IPS DF 19.7 (cell line): ENCODE measurements around the gene IRF5.
"Not testable (repeated sequence)": the region's sequence is repeated elsewhere in the genome, so short reads cannot be mapped to it uniquely, and the experiment has no call there.

ENCODE experiments used
- DNase-seq: peaks from one replicate; pipeline ENCODE4 v3.0.0-alpha.2; 2013; ENCODE audit warnings: low read depth, low spot score

Gene IRF5

DNA sequence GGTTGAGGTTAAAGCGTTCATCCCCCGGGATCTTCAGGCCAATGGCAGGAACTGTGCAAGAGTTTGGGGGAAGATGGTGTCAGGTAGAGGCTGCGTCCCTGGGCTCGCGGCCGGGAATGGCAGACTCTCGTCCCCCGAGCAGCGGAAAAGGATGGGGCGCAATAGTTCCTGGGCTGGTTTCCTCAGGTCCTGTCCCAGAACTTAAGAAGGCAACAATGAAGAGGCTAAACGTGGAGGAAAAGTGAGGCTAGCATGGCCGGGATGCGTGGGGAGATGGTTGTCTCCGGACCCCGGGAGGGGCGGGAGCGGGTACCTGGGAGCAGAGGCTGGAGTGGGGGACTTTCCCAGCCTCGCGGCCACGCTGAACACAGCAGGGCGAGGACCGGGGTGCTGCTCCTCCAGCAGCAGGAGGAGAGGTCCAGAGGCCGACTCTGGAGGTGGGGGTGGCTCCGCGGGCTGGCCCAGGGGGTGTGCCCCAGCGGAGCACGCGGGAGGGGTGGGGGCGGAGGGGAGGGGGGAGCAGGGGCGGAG lies 882 bp downstream of the IRF5 start:
- no peak for DNase-seq

DNA sequence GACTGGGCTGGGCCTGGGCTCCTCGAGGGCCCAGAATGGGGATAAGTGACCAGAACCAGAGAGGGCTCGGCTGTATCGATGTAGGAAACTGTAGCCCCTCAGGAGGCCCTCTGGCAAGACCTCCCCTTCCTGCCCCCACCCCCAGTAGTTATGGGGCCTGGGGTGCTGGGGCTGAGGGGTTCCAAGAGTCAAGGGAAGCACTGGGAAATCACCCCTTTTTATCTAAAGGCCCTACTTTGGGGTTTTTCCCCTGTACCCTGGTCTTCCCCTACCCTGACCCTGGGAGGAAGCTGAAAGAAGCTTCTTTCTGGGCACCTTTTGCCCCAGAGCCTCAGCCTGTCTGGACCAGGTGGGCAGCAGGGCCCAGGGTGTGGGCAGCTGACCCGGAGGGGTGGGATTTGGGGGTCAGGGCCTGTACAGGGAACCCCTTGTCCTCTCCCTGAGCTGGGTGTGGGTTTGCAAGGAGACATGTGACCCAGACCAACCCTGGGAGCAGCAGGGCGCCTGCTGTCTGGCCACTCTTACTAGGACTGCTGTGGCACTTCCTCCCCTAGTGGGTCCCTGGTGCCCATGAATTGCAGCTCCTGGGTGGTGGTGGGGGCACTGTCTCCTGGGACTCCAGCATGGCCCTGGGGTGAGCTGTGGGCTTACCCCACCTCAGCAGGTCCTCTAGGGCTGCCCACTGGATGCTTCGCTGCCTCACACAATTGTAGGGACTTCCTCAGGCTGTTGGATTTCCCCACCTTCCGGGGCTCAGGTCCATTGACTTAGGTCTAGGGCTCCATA lies 1.5 kb downstream of the IRF5 start:
- no peak for DNase-seq

DNA sequence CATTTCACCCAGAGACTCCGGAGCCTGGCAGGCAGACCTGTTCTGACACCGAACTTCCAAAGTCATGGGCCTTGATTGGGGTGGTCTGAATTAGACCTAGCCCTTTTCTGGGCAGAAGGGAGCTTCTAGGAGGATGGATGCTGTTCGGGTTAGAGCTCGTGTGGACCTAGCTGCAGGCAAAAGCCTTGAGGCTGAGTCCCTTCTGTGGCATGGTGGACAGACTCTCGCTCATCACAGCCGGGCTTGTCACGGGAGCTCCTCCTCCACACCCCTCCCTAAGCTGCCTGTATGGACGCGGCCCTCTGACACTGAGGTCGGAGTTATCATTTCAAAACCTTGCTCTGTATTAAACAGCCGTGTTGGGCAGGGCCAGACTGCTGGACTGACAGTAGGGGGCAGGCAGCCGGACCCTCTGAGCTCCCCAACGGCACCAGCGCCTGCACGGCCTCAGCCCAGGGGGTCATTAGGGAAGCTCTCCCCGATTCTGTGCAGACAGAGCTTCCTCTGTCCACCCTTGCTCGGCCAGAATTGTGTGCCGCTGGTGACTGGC lies 2.2 kb downstream of the IRF5 start:
- no peak for DNase-seq

DNA sequence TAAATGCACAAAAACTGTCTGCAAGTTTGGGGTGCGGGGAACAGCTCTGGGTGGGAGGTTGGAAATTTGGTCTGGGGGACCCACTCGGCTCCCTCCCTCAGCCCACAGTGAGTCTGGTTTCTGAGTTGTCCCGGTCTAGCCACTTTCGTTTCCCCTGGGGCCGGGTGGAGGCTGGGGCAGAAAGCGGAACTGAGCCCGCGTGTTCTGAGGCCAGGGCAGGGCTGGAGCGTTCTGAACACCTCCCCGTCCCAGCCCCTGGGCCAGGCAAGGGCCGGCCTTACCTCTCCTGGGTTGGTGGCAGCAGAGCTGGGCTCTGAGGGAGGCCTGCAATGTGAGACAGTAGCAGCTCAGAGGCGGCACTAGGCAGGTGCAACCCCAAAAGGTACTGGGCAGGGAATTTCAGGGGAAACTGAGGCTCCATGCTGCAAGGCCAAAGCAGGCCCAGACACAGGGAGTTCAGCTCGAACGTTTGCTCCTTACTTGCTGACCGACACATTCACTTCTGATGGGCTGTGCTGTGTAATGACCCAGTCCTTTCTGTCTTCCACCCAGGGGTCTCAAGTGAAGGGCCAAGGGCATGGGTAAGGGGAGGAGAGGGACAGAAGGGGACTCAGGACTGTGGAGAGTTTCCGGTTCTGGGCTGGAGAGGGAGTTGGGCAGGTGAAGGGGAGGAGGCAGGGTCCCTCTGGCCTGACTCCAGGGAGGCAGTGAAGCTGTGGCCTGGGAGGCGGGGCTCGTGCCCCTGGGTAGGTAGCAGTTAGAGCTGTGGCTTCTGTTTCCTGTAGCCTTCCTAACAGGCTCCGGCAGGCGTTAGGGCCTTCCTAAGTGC lies 3.0 kb downstream of the IRF5 start:
- no peak for DNase-seq

DNA sequence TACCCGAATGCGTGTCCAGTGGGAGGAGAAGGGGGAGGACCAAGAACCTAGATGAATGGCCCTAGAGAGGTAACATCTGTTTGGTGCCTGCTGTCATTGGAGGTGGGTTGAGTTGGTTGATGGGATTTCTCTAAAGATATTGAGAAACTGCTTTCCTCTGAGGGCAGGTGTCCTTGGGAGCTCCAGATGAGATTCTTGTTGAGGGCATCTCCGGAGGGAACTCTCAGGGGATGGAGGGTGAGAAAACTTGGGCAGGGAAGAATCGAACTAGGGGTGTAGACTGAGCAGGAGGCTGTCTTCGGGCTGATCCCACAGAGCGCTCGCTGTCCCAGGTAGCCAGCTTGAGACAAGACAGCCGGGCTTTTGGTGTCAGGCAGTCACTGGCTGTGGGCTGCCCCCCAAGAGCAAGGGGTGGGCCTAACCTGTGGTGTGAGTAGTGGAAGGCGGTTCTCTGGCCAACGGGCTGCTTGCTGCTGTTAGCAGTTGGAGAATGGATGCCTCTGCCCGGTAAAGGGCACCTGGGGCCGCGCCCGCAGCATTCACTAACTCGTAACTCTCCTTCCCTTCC lies 3.7 kb downstream of the IRF5 start:
- no peak for DNase-seq

DNA sequence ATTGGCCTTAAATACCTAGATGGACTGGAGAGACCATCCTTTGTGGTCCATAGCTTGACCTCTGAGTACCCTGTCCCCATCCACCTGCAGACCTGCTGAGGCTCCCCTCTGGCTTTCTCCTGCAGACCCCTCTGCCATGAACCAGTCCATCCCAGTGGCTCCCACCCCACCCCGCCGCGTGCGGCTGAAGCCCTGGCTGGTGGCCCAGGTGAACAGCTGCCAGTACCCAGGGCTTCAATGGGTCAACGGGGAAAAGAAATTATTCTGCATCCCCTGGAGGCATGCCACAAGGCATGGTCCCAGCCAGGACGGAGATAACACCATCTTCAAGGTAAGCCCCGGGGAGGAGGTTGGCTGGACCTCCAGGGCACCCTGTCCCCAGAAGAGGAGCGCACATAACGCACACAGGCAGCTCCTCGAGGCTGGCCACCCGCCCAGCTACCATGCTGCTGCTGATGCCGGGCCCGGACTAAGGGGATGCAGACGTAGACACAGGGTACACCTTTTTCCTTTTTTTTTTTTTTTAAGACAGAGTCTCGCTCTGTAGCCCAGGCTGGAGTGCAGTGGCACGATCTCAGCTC lies 4.3 kb downstream of the IRF5 start:
- no peak for DNase-seq

DNA sequence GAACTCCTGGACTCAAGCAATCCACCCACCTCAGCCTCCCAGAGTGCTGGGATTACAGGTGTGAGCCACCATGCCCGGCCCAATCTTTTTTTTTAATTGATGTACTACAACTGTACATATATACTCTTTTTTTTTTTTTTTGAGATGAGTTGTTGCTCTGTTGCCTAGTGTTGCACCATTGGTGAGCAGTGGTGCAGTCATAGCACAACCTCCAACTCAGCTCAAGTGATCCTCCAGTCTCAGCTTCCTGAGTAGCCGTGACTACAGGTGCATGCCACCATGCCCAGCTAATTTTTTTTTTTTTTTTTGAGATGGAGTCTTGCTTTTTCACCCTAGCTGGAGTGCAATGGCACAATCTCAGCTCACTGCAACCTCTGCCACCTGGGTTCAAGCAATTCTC lies 5.5 kb downstream of the IRF5 start:
- not testable (repeated sequence) for DNase-seq

DNA sequence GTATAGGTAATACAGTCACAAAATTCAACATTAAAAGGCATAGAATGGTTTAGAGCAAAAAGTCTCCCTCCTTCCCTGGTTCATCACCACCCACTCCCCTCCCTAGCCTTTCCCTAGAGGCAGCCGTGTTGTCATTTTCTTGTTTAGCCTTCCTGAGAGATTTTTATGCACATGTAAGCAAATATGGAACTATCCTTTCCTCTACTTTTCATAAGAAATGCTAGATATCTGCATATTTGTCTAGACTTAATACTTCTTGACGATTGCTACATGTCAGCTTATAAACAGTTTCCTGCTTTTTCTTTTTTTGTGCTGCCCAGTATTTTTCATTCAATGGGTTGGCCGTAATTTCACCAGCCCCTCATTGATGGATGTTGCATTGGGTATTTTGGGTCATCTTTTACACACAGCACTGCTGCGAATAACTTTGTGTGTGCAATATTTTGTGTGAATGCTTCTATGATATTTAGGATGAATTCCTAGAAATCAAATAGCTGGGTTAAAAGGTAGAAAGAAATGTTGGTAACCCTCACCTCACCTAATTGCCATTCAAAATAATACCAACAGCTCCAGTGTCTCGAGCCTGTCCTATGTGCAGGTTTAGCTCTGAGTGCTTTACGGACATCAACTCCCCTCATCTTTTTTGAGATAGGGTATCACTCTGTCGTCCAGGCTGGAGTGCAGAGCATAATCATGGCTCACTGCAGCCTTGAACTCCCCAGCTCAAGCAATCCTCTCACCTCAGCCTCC lies 6.9 kb downstream of the IRF5 start:
- DNase-seq, result no peak

DNA sequence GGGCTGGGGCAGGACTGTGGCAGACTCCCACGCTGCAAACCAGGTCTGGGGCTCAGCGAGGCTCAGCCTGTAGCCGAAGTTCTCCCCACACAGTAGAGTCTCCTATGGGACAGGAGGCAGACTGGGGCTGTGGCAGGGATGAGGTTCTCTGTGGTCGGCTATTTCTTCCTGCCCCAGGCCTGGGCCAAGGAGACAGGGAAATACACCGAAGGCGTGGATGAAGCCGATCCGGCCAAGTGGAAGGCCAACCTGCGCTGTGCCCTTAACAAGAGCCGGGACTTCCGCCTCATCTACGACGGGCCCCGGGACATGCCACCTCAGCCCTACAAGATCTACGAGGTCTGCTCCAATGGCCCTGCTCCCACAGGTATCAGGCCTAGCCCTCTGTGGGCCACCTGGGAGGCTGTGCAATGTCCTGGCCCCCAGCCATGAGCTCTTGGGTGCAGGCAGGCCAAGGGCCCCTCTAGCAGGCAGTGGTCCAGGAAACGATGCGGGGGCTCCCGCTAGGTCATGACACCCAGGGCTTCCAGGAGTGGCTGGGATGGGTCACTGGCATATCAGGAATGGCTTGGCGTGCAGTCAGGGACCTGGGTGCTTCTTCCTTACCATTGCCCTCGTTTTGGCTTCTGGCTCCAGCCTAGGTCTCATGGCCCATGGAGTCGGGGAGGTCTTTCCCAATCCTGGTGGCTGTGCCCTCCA lies 8.1 kb downstream of the IRF5 start:
- no peak for DNase-seq

DNA sequence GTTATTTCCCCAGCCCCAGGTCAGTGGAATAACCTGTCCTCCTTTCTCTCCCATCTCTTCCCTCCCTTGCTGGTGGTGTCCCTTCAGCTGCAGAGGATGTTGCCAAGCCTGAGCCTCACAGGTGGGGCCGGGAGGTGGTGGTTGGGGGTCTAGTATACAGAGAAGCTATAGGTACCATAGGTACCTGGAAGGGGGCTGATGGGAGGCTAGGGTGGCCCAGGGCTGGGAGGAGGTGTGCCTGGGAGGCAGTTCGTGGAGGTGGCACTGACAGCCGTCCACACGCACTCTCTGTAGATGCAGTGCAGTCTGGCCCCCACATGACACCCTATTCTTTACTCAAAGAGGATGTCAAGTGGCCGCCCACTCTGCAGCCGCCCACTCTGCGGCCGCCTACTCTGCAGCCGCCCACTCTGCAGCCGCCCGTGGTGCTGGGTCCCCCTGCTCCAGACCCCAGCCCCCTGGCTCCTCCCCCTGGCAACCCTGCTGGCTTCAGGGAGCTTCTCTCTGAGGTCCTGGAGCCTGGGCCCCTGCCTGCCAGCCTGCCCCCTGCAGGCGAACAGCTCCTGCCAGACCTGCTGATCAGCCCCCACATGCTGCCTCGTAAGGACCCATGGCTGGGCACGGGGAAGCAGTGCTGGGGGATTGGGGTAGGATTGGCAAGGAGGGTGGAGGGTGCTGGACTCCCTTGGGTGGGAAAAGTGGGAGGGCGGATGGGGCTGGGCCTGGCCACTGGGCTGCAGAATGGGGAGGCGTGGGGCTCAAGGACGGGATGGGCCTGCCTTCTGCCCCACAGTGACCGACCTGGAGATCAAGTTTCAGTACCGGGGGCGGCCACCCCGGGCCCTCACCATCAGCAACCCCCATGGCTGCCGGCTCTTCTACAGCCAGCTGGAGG lies 9.5 kb downstream of the IRF5 start:
- DNase-seq, result no peak

DNA sequence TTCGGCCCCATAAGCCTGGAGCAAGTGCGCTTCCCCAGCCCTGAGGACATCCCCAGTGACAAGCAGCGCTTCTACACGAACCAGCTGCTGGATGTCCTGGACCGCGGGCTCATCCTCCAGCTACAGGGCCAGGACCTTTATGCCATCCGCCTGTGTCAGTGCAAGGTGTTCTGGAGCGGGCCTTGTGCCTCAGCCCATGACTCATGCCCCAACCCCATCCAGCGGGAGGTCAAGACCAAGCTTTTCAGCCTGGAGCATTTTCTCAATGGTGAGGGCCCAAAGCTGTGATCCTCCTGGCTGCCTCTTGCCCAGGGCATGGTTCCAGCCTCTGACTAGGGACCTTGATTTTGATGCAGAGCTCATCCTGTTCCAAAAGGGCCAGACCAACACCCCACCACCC lies 10.1 kb downstream of the IRF5 start:
- DNase-seq, result no peak

DNA sequence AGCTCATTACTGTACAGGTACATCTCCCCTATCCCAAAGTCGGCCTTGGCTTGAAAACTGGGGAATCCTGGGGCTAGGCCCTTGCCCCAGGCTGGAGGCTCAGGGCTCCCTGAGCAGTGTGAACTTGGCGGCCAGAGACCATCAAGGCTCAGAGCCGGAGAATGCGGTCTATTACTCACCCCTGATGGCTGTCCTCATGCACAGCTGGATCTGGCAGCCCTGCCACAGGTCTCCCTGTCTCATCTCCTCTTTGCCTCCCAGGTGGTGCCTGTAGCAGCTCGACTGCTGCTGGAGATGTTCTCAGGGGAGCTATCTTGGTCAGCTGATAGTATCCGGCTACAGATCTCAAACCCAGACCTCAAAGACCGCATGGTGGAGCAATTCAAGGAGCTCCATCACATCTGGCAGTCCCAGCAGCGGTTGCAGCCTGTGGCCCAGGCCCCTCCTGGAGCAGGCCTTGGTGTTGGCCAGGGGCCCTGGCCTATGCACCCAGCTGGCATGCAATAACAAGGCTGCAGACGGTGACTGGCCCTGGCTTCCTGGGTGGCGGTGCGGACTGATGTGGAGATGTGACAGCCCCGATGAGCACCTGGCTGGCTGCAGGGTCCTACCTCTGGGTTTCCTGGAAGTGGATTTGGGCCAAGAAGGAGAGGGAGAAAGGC lies 10.7 kb downstream of the IRF5 start:
- DNase-seq, result no peak

DNA sequence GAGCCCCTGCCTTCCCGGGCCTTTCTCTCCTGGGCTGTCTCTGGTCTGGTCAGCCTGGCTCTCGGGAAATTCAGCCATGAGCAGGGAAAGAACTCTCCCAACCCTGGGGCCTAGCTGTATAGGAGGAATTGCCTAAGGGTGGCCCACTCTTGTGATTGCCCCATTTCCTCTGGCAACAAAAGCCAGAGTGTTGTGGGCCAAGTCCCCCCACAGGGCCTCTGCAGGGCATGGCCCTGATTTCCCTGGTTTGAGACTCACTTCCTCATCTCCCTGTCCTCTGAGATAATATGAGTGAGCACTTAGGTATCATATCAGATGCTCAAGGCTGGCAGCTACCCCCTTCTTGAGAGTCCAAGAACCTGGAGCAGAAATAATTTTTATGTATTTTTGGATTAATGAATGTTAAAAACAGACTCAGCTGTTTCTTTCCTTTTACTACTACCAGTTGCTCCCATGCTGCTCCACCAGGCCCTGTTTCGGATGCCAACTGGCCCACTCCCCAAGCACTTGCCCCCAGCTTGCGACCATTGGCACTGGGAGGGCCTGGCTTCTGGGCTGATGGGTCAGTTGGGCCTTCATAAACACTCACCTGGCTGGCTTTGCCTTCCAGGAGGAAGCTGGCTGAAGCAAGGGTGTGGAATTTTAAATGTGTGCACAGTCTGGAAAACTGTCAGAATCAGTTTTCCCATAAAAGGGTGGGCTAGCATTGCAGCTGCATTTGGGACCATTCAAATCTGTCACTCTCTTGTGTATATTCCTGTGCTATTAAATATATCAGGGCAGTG lies 11.4 kb downstream of the IRF5 start:
- no peak for DNase-seq

DNA sequence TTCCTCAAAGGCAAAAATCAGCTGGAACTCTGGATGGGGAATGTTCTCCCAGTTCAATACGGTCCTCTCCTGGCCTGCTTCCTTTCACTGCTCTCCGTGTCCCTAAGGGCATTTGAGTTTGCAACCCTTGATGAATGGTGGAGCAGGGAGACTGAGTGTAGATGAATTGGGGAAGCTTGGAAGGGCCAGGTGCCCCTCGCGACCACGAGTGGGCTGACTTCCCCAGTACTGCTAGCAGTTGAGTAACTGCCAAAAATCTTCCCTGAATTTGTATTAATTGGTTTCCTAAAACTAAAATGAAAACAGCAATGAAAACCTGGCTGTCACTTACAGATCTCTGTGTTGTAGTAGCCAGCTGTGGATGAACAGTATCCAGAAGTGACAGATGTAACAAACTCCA lies 13.6 kb downstream of the IRF5 start:
- no peak for DNase-seq

DNA sequence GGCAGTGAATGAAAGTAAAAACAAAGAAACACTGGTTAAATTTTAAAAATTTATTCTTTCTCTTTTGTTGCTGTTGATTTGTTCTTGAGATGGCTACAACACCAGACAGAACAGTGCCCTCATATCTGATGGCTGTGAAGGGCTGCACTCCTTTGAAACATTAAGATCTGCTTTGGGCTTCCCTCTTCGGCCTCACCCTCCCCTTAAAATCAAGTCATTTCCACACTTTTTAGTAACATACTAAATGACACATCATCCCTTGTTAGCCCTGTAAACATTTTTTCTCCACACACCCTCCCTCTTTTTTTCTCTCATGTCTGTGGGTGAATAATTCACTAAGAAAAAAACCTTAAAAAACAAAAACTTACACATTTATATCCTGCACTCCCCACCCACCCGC lies 16.4 kb downstream of the IRF5 start:
- DNase-seq, result no peak

DNA sequence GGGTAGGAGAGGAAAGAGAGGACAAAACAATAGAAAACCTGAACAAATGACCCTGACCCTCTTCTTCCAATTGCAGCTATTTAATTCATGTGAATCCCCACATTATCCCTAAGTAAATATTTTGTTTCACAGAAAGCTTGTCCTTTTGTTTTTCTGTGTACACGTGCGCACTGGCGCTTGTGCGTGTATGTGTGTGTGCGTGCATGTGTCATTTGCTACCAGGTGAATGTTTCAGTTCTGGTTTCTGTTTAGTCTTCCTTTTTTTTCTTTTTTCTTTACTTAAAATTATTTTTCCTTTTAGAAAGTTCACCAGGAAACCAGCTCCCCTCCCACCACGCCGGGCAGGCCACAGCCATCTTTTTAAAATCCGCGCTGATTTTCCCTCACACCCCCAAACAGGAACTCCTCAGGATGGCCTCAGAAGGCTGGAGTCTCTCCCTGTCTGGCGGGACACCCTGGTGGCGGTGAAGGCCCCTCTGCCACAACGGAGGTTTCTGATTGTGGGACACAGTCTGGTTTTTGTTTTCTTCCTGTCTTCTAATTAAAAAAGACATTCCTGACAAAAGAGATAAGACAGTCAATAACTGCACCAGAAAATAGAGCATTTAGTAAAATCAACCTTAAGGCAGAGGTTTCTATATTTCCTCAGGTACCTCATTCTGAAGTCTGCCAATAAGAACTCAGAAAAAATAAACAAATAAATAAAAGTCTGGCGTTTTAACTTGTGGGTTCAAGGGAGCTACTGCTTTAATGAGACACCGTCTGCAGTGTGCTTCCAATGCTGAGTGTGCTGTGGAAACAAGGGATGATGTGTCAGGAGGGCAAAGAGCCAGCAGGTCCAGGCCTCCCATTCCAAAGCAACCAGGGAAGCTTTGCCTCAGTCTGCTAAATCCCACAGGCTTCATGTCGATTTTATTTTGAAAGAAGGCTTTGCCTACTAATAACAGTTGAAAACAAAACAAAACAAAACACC lies 17.4 kb downstream of the IRF5 start:
- DNase-seq, result no peak

DNA sequence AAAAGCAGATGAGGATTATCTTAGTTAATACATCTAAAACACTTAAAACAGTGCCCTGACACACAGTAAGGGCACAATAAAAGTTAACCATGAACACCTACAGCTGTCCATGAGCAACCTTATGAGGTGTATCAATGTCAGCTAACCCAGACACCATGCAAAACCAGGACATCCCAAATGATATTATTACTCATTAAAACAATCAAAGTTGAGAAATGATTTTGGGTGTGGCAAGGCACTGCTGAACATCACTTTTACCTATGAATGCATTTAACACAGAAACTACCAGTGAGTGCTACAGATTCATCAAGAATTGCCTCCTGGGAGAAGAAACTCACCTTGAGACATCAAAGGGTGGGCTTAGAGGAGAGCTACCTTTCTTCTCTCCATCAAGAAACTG lies 18.3 kb downstream of the IRF5 start:
- no peak for DNase-seq
